Ramos (cell line): ENCODE data around the gene THBS3.
"Not testable (repeated sequence)": the region's sequence is repeated elsewhere in the genome, so short reads cannot be mapped to it uniquely, and the experiment has no call there.

Experiments used
- in situ Hi-C: fragments of 300-500 bp; cut with MboI; formaldehyde crosslinking; loops from one replicate; pipeline ENCODE4 v1.14.3; 2022; ENCODE audit warnings: low sequenced_read_pairs; ENCODE audit not compliant: unreplicated experiment

THBS3 gene

DNA sequence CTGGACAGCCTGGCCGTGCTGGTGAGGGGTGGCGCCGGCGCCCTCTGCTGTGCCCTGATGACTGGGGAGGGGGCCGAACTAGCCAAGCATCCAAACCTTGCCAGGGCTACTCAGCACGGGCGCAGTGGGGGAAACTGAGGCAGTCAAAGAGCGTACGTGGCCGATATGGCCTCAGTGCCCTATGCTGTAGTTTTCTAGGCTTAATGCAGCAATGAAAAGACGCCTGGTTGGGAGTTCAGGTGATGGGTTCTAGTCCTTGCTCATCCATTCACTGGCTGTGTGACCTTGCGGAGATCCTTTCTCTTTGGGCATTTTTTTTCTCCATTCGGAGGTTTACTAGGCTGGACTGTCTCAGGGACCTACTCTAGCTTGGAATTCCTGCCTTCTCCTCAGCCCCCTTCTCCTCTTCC lies 1.6 kb upstream of the THBS3 start:
- in situ Hi-C loops: loop anchor here (10.0 kb wide), 1 partner anchor 385 kb away; no protein-coding TSS in a partner anchor

DNA sequence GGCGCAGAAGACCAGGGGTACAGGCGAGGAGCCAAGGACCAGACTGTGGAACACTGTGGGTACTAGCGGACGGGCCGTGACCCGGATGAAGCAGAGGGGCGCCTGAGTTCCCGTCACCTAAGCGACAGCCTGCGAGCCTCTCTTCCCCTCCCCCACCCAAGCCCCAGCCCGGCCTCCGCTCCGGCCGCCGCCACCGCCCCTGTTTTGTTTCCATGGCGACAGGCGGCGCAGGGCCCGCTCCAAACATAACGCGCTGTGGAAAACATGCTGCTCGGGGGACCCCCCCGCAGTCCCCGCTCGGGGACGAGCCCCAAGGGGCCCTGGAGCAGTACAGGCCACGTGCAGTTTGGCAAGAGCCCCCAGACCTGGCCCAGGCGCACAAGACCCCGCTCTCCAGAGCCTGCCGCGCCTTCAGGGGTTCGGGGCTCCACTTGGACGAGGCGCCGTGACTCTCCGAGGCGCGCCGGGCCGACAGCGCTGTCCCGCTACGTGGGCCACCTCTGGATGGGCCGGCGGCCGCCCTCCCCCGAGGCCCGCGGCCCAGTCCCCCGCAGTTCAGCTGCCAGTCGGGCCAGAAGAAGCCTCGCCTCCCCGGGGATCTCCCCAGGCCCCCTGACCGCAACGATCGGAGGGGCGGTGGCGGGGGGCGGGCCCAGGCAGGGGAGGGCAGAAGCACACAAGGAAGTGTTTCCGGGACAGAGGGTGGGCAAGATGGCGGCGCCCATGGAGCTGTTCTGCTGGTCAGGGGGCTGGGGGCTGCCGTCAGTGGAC lies 1.0 kb upstream of the THBS3 start, which contains the start of gene MTX1:
Gene MTX1, plus strand, starts transcription at position 155 of the 771 bp plus-strand sequence. Its CDS starts 110 bp downstream, at position 265.
- in situ Hi-C loops: loop anchor here (10.0 kb wide), 1 partner anchor 386 kb away; no protein-coding TSS in a partner anchor

DNA sequence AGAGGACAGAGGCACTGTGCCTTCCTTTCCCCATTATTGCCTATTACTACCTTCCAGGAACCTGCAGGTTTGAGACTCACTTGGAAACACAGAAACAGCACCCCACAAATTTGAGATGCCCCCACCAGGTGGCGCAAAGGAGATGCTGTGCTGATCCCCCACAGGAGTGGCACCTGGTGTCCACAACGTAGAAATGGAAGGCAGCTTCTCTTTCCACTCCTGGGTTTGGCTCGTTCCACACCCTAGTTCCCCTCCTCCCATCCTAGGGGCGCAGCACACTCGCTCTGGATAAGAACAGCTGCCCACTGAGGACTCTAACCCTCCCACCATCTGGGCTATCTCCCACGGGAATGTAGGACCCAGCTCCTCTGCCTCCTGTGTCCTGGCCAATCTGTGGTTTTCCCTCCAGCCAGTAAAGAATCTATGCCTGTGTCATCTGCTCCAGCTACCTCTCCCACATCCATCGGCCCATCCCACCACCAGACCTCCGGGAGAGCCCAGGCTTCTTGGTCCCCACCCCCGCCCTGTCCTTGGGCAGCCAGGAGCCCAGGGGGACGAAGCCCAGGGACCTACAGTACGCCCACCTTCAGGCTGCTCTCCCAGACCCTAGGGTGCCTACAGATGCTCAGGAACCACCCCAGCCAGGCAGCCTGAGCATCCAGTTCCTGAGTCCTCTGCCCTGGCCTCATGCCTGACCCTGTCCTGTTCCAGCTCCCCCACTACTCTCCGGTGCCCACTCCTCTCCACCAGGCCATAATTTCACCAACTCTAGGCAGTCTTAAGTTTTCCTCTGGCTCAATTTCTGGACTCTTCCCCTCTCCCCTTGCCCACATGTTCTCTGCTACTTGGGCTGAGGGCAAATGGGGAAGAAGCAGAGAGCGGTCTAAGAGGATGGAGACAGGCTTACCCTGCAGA lies 549 bp downstream of the THBS3 start:
- in situ Hi-C loops: loop anchor here (10.0 kb wide), 1 partner anchor 388 kb away; no protein-coding TSS in a partner anchor

DNA sequence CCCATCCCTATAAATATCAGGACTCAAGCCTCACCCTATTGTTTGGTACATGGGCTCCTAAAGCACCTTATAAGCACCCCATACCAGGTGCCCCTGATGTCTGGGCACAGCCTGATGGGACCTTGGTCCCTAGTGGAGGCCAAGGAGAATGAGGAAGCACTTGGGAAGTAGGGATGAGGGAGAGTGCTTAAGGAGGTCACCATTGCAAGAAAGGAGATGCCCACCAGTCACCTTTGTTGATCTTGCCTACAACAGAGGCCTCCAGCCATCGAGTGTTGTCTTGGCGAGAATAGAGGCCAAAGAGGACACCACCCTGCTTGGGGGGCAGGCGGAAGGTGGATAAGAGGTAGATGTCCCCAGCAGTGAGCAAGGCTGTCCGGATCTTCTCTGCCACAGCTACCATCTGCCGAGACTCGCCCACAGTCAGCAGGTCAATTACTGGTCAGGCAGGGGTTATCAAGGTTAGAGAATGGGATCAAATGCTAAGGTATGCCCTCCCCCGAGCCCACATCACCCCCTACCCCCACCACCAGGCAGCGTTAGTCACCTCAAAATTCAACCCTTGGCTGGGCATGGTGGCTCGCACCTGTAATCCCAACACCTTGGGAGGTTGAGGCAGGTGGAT lies 1.6 kb downstream of the THBS3 start:
- in situ Hi-C loops: loop anchor here (10.0 kb wide), 1 partner anchor 389 kb away; no protein-coding TSS in a partner anchor

DNA sequence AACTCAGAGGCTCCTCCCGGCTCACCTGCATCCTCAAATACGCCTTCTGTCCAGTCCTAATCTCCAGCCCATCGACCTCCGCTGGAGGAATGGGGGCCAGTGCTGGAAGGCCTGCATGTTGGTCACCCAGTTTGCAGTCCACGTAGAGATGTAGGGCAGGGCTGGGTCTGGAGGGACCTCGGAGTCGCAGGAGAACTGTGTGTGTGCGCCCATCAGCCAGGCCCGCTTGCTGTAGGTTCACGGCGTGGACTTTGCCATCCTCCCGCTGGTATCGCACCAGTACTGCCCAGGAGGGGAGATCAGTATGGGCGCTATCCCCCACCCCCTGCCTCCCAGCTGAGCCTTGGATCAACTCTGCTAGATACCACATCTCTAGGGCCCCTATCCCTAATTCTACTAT lies 2.7 kb downstream of the THBS3 start:
- in situ Hi-C loops: loop anchor here (10.0 kb wide), 1 partner anchor 390 kb away; no protein-coding TSS in a partner anchor

DNA sequence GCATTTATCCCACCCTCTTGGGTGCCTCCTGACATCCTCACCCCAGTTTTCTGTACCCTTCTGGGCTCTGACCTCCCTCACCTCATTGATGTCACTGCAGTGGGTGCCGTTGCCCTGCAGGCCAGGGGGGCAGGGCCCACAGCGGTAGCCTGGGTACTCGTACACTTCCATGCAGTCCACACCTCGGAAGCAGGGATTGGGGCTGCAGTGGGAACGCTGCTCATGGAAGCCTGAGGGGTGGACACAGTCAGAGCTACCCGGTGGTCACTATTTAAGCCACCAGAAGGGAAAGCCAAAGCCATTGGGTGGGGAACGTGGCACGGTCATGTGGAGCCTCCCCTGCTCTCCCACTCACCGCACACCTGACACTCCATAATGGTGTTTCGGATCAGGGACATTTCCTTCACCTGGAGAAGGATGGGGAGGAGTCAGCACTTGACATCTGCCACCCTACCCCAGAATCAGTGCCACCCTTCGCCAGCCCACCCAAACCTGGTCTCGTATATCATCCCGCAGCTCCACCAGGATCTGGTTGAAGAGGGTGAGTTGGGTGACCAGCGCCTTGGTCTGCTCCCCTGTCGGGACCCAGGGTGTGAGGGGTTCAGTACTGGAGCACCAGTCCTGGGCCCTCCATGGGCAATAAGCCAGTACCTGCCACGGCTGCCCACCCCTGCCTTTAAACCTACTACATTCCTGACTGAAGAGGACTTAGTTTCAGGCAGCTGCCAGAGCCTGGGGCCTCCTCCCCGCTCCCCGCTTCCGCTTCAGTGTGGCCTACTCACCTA lies 4.8 kb downstream of the THBS3 start:
- in situ Hi-C loops: loop anchor here (10.0 kb wide), 1 partner anchor 392 kb away; no protein-coding TSS in a partner anchor

DNA sequence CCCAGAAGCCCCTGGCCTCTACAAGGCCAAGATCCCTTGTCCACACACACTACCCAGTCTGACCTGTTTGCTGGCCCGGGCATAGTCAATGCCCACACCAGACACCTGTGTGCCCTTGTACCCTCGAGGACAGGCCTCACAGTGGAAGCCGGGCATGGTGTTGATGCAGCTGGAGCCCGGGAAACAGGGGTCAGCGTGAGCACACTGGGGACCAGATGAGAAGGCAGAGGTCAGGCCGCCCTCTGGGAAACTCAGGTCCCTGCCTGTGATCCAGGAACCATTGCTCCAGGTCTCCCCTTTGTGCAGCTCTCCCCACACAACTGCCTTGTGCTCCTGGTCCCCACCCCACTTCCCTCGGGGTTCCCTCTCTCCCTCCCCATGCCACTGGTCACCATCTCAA lies 5.5 kb downstream of the THBS3 start:
- in situ Hi-C loops: loop anchor here (10.0 kb wide), 1 partner anchor 393 kb away; no protein-coding TSS in a partner anchor

DNA sequence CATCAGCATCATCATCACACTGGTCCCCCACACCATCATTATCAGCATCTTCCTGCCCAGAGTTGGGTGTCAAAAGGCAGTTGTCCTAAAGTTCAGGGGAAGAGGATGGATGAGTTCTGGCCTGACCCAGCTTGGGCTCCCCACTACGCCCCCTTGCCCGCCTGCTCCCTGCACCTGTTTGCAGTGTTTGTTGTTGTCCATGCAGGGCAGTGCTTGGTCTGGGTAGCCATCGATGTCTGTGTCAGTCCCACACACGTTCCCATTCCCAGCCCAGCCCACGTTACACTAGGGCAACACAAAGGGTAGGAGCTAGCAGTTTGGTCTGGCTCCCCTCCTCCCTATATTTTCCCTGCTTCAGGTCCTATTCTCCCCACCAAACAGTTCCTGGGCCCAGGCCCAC lies 6.8 kb downstream of the THBS3 start:
- in situ Hi-C loops: loop anchor here (10.0 kb wide), 1 partner anchor 394 kb away; no protein-coding TSS in a partner anchor

DNA sequence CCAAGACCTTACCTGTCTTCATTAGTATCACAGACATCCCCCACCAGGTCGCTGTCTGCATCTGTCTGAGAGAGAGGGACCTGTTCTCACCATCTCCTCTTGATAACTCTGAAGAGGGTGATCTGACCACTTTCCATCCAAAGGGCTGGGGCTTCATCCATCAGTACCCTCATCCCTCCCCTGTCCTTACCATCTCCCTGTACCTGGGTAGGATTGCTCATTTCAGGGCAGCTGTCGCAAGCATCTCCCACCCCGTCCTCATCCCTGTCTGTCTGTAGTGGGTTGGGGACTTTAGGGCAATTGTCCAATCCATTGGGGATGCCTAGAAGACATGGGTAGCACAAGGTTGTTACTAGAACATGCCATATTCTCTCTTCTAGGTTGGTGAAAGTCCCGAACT lies 7.9 kb downstream of the THBS3 start:
- in situ Hi-C loops: loop anchor here (10.0 kb wide), 1 partner anchor 395 kb away; no protein-coding TSS in a partner anchor

DNA sequence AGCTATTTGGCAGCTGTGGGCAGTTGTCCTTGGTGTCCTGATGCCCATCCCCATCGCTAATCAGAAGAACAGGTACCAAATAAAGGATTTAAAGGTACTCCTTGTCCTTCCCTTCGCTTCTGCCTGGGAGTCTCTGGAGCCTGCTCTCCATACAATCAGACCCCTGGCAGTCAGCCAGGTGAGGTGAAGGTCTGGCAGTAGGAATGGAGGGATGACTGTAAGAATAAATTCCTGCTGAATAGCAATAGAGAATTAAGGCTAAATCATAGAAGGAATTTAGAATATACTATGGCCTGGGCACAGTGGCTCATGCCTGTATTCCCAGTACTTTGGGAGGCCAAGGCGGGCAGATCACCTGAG lies 9.2 kb downstream of the THBS3 start:
- in situ Hi-C loops: no loop called here

DNA sequence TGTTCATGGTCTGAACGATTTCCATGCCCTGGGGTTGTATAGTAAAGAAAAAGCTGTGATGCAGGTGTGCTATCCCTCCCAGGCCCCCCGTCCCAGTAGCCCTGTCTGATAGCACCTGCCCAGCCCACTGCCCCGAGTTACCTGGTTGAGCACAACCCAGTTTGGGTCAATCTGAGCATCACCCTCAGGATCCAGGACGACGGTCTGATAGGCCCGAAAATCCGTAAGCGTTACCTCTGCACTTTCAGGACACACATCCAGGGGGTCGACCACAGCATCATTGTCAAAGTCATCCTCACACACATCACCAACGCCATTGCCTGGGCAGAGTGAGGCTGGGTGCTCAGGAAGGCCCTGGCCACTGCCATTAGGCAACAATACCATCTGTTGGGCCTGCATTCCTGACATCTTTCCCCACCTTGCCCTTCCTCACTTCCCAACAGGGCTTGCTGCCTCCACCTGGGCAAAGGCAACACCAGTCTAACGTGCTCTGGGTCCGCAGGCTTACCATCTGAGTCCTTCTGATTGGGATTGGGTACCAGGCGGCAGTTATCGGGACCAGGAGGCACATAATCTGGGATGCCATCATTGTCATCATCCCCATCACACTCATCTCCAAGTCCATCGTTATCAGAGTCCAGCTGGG lies 9.7 kb downstream of the THBS3 start:
- in situ Hi-C loops: no loop called here

DNA sequence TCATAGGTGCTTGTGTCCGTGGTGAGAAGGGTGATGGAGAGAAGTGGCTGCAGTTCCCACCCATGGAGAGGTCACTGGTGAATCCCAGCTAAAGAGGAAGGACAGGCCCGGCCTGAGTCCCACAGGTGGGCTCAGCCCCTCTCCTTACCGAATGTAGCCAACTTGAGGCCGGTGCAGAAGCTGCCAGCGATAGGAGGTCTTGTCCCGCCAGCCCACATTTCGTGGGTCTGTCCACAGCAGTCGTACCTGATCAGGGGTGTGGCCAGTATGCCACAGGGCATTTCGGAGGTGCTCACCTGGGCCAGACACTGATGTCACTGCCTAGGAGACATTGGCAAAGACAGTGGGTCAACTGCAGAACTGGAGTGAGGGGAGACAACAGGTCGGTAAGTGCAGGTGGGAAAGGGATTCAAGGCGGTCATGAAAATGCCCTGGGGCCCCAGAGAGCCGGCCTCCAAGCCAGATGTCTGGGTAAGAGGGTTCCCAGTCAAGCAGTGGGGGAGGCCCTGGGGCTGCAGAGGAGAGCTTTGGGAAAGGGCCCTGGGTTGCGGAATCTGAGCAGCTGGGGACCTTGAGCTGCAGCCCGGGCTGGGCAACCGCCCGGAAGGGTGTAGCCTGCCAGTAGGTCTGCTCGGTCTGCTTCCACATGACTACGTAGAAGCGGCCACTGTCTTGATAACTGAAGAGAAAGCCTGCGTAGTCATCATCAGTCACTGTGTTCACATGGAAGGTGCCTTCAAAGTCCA lies 10.6 kb downstream of the THBS3 start:
- in situ Hi-C loops: no loop called here

DNA sequence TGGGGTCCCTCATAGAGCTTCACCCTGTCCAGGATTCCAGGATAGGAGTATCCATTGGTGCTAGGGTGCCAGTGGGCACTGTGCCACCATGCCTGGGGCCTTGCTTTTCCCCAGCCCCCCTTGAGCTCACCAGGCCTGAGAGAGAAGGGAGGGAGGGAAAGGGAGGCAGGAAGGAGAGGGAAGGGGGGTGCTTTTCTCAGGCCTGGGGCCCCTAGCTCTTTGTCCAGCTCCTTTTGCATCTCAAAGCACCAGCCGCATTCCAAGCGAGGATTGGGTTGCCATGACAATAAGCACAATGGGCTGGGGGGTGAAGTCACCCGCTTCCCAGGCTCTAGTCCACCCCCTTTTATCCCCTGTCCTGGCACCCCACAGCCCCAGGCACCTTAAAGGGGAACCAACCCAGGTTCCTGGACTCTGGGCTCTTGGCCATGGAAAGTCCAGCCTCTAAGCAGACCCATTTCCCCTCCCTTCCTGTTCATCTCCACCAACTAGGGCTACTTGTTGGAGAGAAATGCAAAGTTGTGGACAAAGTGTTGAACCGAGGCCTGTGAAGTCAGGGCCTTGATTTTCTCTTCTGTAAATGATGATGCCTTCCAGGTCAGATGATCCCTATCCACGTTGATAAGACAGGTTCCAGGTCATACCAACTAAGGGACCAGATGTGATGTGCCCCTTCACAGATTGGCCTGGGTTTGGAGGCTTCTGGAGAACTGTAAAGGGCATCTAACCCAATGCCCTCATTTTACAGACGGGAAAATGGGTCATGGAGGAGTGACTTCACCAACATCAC lies 11.4 kb downstream of the THBS3 start:
- in situ Hi-C loops: no loop called here

DNA sequence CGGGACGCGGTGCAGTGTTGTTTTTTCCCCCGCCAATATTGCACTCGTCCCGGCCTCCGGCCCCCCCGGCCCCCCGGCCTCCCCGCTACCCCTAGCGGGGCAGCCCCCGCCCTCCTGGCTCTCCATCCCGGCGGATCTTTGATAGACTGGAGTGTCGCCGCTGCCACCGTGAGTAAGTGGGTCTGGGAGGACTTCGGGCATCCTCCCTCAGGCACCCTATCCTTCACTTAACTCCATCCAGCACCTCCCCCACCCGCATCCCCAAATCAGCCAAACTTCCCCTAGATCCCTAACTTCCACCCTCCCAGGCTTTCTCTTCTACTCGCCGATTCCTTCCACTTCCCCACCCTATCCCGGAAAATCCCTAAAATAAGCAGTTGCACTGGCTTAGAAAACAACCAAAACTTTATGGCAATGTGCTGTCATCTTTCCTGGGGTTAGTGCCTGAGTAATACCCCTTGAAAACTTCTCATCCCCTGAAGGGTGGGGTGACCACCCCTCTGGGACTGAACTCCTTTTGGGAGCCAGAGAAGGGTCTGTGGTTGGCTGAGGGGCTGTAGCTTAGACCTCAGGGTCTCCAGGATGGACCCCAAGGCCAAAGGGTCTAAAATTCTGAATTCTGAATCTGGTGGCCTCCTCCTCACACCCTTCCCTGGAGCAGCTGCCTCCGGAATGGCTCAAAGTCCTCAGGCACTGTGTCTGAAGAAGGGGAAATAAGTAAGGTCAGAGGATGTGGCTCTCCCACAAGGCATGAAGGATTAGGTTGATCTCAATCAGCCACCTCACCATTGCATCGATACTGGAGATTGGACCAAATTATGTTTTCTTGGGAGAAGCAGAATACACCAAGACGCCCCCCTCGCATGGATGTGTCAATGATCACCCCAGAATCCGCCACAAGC lies 12.2 kb downstream of the THBS3 start:
- in situ Hi-C loops: no loop called here

DNA sequence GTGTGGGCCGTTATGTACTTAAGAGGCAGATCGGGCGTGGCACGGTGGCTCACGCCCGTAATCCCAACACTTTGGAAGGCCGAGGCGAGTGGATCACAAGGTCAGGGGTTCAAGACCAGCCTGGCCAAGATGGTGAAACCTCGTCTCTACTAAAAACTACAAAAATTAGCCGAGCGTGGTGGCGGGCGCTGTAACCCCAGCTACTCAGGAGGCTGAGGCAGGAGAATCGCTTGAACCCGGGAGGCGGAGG lies 13.8 kb downstream of the THBS3 start:
- in situ Hi-C loops: not testable (repeated sequence)

DNA sequence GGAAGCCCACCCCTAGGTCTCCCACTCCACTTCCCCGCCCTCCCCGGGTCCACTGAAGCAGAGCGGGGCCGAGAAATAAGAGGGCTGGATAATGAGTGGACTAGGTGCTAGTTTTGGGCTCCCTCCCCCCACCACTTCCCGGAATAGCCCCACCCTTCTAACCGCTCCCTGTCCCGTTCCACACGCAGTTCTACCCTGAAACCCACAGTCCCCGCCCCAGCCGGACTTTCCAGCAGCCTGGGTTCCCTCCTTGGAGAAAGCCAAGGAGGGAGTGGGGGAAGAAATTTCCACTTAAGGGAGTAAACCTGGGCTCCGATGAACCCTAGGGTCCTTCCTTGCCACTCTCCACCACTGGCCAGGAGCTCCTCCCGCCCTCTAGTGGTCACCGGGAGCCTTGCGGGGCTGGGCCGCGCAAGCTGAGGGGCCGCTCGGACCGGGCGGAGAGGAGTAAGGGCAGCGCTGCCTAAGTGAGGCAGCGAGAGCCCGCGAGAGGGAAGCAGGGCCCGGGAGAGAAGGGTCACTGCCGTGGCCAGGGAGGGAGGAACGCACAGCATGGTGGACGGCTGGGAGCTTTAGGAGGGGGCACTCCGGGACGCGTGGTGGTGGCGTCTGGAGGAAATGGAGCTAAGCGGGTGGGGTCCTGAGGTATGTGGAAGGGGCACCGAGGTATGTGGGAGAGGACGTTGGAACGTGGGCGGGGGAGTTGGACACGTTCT lies 14.3 kb downstream of the THBS3 start:
- in situ Hi-C loops: no loop called here
